ENCODE results near the gene FAT1.

FAT1 gene

DNA sequence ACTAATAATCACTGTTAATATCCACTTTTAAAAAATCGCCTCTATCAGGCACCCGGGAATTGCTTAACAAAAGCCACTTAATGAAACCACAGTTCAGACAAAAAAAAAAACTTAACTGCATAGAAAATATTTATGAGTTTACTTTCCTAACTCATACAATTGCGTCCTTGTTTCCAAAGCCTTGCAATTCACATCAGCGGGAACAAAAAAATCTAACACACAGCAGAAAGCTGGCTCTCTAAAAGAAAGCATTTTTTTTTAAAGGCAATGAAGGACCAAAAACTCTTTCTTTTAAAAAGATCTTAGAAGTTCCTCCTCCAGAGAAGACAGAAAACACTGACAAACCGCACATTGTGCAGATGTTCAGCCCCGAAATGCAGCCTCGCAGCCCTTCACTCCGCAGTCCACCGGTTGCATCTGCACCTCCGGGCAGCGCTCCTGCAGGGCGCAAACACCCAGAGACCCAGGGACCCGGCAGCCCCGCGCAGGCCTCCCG lies 812 bp downstream of the FAT1 start:
- no peak for DNase-seq

DNA sequence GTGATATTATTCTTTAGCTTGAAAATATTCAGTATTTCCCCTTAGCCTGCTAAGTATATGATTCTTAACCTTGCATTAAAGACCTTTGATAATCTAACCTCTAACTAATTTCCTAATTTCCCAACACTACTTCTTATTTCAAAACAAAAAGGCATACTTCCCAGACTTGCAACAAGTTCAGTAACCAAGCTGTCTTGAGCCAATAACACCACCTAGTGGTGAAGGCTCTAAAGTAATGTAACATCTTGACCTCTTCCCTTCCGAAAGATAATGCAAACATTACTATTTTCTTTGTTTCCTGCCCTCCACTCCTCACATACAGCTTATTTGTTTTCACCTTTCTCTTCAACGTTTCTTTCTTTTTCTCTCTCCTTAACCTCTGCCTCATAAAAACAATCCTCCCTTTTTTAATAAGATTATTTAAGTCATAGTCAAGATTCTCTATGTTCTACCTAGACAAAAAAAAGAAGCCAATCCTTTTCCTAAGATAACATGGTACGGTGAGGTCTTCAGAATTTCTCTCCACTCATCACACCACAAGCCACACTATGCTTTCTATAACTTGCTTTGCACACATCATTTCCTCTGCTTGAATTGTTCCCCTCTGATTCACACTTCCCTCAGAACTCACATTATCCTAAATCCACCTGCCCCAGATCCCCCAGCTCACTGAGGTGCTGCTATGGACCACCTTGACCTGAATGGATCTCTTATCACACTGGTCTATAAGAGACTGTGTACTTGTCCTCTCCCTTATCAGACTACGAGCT lies 3.5 kb downstream of the FAT1 start:
- no peak for DNase-seq

DNA sequence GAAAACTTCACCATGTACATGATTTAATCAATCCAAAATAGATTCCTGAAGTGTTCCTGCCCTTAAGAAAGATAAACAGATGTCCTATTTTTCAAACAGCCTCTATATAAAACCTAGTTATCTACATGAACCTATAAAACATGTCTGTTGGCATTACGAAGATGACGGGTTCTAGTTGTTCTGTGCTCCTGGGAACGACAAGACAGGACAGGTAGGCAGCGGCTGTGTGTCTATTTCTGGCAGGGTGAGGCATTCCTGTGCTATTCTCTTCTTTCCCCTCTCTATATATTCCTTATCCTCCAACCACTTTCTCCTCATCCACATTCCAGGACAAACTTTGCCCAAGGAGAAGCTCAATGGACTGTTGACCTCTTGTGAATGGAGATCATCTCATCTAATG lies 6.1 kb downstream of the FAT1 start:
- no peak for DNase-seq

DNA sequence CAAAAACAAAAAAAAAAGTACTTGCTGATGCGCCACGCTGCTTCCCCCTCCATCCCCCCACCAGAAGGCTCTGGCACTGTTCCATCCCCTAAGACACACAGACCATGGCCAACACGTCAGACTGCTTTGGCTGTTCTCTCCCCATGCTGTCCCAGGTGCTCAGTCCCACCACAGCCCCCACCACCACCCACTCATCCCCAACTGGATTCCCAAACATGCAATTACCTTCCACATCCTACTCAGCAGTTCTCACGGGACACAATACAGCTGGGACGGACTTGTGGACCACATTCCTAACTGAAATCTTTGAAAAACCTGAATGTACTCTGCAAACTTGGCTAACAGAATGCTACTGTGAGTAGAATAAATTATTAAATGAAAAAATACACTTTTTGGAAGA lies 8.6 kb downstream of the FAT1 start:
- no peak for DNase-seq

DNA sequence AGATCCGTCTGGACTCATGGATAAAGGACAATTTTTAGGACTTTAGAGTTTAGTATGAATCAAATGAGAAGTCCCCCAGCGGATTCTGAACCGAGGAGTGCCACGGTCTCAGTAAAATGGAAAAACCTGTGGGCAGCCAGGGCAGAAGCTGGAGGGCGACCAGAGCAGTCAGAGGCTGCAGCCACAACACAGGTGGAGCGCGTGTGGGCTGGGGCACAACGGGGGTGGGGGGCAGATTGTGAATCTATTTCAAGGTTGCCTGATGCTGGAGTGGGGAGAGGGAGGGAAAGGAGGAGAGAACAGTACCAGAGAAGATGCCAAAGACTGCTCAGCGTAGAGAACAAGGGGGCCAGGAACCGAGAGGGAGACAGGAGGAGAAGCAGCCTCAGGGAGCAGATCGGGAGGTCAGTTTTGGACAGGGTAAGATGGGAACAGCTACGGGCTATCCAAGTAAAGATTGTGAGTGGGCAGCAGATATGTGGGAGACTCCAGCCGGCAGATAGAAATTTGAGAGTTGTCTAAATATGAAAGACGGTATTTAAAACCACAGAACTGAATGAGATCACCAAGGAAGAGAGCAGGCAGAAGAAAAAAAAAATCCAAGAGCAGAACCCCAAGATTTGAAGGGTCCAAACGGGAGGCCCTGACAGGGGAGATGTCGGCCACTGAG lies 9.5 kb downstream of the FAT1 start:
- no peak for DNase-seq

DNA sequence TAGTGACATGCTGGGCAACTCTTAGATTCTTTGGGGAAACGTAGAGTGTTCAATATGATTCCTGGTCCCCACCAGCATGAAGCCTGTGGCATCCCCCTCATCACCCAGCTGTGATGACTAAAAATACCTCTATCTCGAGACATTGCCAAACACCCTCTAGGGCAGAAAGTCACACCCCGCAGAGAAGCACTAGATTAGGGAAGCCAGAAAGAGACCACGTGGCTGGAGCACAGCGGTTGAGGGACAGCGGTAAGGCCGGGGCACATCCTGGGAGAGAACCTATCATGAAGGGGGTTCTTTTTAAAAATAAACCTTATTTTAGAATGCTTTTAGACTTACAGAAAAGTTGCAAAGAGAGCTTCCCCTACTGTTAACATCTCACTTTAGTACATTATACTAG lies 11.0 kb downstream of the FAT1 start:
- no peak for DNase-seq

DNA sequence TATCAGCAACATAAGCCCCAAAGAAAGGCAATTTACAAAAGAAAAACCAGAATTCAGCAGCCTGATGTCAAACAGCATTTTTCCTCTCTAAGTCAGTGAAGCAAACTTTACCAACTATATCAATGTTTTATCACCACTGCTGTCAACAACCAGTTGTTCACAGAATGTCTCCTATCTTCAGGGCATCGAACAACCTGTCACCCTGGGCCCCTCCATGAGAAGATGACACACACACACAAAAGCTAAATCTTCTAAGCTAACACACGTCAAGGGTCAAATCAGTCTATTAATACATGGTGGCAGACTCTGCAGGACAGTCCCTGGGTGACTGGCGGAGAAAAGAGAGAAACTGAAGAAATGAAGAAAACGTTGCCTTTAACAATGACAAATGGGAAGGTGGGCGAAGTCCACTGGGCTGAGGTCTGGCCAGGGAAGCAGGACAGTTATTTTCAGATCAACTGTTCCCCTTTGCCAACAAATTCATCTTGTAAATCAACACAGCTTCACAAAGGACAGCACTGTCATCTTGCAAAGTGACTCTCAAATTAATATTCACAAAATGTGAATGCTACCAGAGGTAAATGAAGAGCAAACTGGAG lies 13.0 kb downstream of the FAT1 start:
- no peak for DNase-seq

DNA sequence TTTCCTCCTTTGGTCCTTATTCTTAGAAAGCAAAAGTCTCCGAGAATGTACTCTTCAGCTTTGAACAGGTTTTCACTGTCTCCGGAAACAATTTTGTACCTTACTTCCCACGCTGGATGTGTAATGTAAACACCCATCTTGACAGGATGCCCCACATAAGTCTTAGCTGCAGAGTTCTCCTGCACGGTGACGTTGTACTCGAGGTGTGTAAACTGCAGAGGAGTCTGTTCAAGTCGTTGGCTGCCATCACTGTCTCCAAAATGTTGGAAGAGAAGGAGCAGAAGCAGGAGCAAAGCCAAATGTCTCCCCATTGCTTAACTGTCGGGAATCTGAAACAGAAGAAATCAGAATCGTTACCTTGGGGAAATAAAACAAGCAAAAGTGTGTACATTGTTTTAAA lies 14.1 kb downstream of the FAT1 start:
- DNase-seq: no peak

DNA sequence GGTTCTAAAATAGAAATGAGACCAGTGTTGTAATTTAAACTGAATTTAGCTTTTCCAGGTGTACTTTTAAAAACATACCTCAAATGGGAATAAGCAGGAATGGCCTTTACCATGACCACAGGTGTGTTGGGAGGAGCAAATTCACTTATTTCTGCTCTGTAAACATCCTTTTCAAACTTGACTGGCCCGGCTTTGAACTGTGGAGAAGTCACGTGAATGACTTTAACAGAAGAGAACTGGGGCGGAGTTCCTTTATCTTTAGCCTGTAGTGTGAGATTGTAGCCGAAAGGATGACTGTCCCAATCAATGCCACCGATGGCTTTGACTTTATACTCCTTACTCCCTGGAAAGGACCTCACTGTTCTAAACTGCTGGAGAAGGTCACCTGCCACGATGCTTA lies 15.1 kb downstream of the FAT1 start:
- no peak for DNase-seq

DNA sequence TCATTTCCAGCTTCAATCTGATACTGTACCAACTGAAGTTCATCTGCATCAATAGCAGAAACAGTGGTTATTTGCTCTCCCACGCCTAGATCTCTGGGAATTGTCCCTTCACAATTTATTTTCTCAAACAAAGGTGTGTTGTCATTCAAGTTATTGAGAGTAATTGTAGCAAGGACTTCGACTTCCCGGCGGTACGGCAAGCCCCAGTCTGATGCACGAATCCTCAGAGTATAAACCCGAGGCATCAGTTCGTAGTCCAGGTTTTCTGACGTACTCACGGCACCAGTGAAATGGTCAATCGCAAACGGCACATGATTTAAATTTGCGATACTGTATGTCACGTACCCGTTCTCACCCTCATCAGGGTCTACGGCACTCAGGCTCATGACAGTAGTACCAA lies 15.7 kb downstream of the FAT1 start:
- no peak for DNase-seq

DNA sequence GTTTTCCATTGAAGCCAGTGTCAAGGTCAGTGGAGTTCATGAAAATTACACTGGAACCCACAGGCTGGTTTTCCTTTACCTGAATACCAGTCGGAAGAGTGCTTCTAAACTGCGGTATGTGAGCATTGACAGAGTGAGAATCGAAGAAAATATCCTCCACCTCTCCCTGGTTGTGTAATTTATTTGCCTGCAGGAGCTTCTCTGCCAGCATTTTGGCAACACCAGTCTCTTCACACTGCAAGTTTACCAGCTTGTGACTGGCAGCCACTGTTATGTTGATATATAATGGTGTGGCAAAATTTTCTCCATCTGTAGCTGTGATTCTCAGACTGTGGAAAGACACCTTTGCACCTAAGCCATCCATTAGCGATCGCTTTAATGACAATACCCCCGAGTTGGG lies 16.1 kb downstream of the FAT1 start:
- DNase-seq: no peak

DNA sequence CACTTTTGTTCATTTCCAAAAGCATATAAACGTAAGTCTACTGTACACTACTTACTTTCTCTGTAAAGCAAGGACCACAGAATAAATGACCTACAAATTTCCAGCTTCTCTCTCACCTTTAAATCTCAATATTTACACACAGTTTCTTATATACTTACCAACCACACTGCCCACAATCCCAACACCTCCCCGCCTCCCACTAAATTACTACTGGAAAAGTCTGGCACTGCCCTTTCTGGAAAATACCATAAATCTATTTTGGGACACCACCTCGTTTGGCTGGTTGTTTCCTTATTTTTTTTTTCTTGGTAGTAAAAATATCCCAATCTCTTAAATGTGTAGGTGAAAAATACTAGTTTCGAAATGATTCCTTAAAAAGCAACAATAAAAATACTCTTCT lies 19.6 kb downstream of the FAT1 start:
- no peak for DNase-seq

DNA sequence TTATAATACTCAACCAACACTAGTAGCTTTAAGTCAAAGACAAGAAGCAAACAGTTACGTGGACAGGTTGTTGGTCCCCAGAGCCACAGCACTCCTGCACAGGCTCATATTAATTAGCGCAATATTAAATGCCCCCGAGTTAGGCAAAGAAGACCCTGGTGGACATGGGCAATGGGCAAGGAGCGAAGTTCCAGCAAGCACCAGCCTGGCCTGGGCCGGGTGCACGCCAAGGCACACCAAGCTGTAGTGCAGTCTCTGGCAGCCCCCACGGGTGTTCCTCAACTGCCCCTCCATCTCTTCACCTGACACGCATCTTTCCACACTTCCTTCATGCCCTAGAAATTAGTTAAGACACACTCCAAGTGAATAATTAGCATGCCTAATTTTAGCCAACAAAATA lies 20.1 kb downstream of the FAT1 start:
- DNase-seq: no peak

DNA sequence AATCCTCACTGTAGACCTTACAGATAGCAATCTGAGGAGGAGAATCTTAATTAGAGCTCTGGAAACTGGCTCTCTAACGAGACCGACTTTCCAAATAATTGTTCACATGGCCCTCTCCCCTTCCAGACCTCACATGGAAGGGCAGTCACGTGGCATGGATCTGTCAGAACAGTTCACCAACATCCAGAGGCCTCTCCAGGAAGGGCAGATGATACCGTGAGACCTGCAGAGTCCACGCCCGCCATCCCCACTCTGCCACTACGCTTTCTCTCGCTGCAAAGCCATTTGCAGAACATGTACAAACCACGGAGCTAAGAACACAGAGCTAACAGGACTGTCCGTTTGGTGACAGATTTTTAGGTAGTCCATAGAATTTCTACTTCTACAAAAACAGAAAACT lies 20.7 kb downstream of the FAT1 start:
- DNase-seq: no peak

DNA sequence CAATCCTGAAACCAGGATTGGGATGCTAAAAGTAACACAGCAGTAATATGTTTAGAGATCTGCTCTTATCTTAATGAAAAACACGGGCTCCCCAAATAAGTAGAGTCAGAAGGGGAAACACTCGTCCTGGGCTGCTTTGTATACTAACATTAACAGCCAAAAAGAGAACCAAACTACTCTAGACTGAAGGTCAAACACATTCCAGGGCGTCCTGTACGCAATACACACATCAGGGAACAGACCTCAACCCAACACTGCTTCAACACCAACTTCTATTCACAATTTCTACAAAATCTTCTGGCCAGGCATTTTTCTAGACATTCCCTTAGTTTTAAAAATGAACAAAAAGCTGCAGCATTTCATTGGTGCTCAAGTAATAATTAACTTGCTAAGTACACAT lies 21.4 kb downstream of the FAT1 start:
- DNase-seq: no peak

DNA sequence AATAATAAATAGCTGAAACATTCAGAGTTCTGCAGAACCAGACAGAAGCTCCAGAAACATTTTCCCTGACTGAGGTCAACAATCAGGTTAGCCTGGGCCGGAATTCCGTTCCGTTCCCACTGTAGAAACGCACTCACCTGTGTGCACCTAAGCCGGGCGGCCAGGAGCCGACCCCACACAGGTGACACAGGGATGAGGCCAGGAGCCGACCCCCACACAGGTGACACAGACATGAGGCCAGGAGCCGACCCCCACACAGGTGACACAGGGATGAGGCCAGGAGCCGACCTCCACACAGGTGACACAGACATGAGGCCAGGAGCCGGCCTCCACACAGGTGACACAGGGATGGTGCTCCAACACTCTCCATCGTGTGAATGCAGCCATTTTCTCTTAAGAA lies 21.9 kb downstream of the FAT1 start:
- DNase-seq: no peak

DNA sequence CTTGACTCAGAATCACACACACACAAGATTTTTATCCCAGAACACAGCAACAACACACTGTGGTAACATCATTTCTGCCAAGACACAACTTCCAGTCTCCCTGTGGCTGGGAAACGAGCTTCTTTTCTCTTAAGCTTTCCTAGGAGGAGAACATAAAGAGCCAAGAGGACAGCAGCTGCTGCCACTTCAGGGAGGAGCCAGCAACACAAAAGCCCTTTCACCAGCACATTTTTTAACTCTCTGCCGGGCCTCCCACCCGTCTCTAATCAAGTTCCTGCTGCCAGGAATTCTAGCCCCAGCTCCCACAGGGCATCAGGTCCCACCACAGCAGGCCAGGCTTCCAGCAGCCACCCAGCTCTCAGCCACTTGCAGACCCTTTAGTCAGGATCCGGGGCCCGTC lies 22.4 kb downstream of the FAT1 start:
- DNase-seq: no peak

DNA sequence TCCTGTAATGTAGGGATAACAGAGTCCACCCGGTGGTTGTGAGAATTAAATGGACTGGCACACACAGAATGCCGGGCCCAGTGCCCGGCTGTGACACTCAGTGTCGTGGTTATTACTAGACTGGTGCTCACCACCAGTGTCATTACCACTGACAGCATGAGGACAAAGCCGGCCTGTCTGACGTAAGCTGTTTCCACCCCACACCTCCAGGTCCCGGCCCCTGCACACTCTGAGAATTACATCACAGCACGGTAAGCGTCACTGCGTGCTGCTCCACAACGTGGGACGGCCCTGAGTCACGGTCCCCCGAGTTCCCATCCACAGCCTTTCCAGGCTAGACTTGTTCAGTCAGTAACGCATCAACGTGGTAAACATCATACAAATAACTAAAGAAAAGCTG lies 22.9 kb downstream of the FAT1 start:
- no peak for DNase-seq

DNA sequence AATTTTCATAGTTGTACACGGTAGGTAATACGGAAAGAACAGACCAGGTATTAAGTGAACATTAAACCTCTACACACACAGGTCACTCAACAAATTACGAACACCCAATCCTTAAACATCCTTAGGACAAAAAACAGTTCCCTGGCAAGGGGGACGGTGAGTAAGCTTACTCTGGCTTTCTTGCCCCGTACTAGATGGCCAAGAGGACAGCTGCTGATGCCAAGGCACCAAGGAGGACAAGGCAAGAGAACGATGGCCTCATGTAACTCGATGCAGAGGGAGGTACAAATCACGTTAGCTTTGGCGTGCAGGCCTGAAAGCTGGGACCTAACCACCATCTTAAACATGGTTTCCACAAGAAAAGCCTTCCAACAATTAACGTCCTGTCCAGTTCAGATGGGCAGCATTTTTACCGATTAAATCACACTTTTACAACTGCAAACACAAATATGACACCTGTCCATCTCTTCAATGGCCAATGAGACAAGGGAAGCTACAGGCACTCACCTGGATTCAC lies 23.7 kb downstream of the FAT1 start:
- DNase-seq: no peak

DNA sequence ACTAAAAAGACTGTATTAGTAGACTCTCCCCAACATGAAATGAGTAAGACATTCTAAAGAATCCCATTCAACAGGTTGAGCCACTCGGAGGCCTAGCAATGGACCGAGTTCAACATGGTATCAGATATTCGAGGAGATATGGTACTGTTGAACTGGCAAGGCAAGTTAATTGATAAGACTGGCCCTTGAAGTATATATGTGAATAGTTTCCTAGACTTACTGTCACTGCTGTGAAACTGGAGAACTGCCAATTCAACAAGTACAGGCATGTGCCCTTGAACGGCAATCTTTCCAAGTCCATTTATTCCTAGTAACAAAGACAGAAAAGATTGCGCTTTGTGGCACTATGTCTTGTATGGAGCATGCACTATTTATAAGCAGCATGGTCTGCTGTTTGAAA lies 24.4 kb downstream of the FAT1 start:
- DNase-seq: no peak

DNA sequence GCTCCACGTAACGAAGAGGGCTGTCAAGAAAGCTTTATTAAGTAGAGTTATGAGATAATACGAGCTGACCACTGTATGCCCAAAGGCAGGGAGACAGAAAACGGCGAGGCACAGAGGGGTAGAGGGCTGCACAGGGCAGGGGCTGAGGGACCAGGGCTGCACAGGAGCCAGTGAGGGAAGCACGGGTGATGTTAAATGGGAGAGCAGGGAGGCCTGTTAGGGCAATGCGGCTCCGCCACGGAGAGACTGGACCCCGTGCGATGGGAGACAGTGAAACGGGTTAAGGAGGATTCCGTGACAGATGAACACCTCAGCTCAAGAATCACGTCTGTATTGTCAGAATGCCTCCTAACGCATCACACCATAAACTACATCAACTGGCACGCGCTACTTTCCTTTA lies 25.1 kb downstream of the FAT1 start:
- no peak for DNase-seq

DNA sequence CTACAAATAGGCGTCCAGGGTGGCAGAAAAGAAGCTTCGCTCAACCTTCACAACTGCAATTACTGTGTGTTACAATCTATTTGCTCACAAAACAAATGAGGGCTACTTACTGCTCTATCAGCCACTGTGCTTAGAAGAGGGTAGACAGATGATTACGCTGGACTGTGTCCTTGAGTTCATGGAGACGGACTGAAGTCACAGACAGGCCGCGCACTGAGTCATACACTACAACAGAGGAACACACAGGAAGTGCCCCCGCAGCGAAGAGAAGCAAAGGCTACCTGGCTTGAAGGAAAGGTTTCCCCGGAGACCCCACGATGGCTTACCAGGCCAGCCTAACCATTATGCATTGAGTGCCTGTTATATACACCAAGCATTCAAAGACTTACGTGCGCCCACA lies 25.6 kb downstream of the FAT1 start:
- DNase-seq: no peak

DNA sequence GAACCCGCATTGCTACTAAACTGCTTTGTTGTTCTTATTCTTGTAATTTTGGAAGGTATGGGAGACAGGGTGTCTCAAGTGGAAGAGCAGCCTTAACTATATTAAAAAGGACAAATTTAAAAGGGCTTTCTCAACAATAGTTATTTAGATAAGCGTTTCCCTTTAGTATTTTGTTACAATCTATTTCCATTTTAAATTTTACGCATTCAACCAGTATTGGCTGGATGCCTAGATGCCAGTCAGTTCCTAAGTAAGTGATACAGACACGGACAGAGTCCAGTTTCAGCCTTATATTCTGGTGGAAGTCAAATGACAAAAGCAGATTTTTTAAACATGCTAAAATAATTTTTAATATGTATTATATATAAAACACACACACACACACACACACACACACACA lies 28.3 kb downstream of the FAT1 start:
- DNase-seq: no peak

DNA sequence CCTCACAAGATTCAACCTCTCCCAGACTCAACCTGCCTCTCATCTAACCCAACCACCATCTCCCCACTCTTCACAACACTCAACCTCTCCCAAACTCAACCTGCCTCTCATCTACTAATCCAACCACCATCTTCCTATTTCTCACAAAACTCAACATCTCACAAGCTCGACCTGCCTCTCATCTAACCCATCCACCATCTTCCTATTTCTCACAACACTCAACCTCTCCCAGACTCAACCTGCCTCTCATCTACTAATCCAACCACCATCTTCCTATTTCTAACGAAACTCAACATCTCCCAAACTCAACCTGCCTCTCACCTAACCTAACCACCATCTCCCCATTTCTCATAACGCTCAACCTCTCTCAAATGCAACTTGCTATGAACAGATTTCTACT lies 29.8 kb downstream of the FAT1 start:
- DNase-seq: no peak

All from activated T-cell treated with anti-CD3 and anti-CD28 coated beads, Interleukin-2, amount 50 U/mL, for 48 hours (primary cell).